KBM-7 (cell line): ENCODE results near the gene B3GNT9.

Experiments
- DNase-seq: peaks from one replicate; pipeline ENCODE4 v3.0.0-alpha.2; 2015
- in situ Hi-C: fragments of 300-500 bp; cut with MboI; formaldehyde crosslinking; loops from 2 replicates; pipeline ENCODE4 v1.14.3; 2020; ENCODE audit warnings: low sequenced_read_pairs, low pct_unique_long_range_greater_than_20kb, mixed read lengths

Gene B3GNT9

GRCh38 chr16:67101311-67102082, 49.3 kb downstream of the B3GNT9 start:
- no peak for DNase-seq
- in situ Hi-C loops = no loop called here

GRCh38 chr16:67100569-67101310, 50.1 kb downstream of the B3GNT9 start:
- peak; percentile 32 for DNase-seq
- in situ Hi-C loops = no loop called here

- in situ Hi-C loops = no loop called here
- DNase-seq = no peak
These were observed 52.2 kb downstream of the B3GNT9 start for GRCh38 chr16:67098599-67098998.
